ENCODE data around the gene SERPINA4.

SERPINA4 gene

DNA sequence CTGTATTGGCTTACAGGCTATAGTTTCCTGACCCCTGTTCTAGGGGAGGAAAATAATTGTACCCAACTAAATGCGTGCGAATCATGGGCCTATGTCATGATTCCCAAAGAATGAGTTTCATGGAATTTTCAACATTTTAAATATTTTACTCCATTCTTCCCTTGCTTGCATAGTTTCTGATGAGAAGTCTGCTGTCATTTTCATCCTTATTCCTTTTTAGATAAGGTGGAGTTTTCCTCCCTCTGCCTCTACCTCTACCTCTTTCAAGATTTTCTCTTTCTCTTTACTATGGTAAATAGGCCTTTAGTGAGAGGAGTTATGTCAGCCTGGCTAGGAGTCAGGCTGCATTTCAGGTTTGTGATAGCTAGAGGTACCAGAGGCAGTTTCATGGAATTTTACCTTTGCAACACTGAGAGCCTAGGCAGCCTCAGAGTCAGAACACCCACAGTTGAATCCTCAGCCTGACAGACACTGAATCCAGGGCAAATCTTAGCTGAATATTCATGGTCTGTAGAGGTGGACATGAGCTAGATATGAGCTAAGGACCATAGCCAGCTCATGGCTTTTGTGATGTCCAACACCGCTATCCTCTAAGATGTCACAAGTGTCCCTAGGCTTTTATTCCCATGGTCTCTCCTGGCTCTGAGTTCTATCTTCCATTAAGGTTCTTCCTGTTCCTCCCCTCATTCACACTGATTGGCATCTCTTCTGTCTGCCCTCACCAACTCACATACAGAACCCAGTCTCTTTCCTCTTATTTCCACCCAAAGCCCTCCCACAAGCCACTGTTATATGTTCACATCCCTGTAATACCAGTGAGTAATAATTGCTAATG lies 57.0 kb downstream of the SERPINA4 start:
- no peaks in the 10 kb centered on the region for H3K27me3 ChIP-seq (ENCODE audit: insufficient read depth, insufficient read length)
- H3K36me3 ChIP-seq (ENCODE audit: insufficient read depth, insufficient read length, low read length): no peaks in the 10 kb centered on the region
- no peaks in the 10 kb centered on the region for H3K4me1 ChIP-seq (ENCODE audit: insufficient read depth, insufficient read length)
- DNase-seq (ENCODE audit: low read depth, low spot score): no peak
- no peak overlapping the region for H3K9ac ChIP-seq (ENCODE audit: insufficient read length, low read depth)
- TF ChIP-seq SUZ12 (IDR thresholded peaks at IDR 0.05; ENCODE audit: extremely low read depth, insufficient read depth, insufficient read length) (no peak), YY1 (IDR thresholded peaks at IDR 0.05; ENCODE audit: insufficient read depth, insufficient read length) (no peak), ZNF274 (IDR thresholded peaks at IDR 0.05; ENCODE audit: low read depth, low read length) (no peak)
- no peak overlapping the region for H3K4me3 ChIP-seq (ENCODE audit: insufficient read length, low read depth)
- peaks cover 25% of the 10 kb centered on the region for H3K9me3 ChIP-seq (ENCODE audit: insufficient read depth, low read length)

DNA sequence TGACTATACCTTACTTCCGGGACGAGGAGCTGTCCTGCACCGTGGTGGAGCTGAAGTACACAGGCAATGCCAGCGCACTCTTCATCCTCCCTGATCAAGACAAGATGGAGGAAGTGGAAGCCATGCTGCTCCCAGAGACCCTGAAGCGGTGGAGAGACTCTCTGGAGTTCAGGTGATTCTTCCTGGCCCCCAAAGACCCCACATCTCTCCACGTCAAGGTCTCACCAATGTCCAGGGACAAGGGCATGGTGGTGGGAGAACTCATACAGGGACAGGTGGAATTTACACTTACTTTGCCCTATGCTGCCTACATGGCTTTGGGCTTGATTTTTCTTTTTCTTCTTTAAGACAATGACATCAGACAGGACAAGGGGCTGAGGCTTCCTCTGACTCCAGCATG lies 58.1 kb downstream of the SERPINA4 start:
- no peak overlapping the region for H3K4me3 ChIP-seq (ENCODE audit: insufficient read length, low read depth)
- H3K9me3 ChIP-seq (ENCODE audit: insufficient read depth, low read length): peaks cover 25% of the 10 kb centered on the region
- no peaks in the 10 kb centered on the region for H3K27me3 ChIP-seq (ENCODE audit: insufficient read depth, insufficient read length)
- TF ChIP-seq ZNF274 (IDR thresholded peaks at IDR 0.05; ENCODE audit: low read depth, low read length) (no peak), SUZ12 (IDR thresholded peaks at IDR 0.05; ENCODE audit: extremely low read depth, insufficient read depth, insufficient read length) (no peak), YY1 (IDR thresholded peaks at IDR 0.05; ENCODE audit: insufficient read depth, insufficient read length) (no peak)
- H3K36me3 ChIP-seq (ENCODE audit: insufficient read depth, insufficient read length, low read length): no peaks in the 10 kb centered on the region
- H3K4me1 ChIP-seq (ENCODE audit: insufficient read depth, insufficient read length): no peaks in the 10 kb centered on the region
- no peak overlapping the region for H3K9ac ChIP-seq (ENCODE audit: insufficient read length, low read depth)
- no peak for DNase-seq (ENCODE audit: low read depth, low spot score)

All from NT2/D1 (cell line).